H9 (cell line): ENCODE results near the gene UNC80. TPM values are rescaled to one million over a fixed set of nuclear protein-coding genes. Genes with fewer than 3 reads are reported as not detected.

Experiments
- DNase-seq: peaks from one replicate; pipeline ENCODE4 v3.0.0-alpha.2; 2017
- H2AFZ ChIP-seq: one replicate; pipeline ENCODE4 v1.6.1; 2013; ENCODE audit warnings: mild to moderate bottlenecking, low read length, control low read depth, moderate library complexity
- H2AK5ac ChIP-seq: 2 replicates; pipeline ENCODE4 v1.6.1; 2013; ENCODE audit warnings: low read length, control low read depth, mixed read lengths; ENCODE audit not compliant: insufficient read length
- H2BK120ac ChIP-seq: one replicate; pipeline ENCODE4 v1.6.1; 2013; ENCODE audit warnings: low read depth, mild to moderate bottlenecking, low read length, control low read depth, inconsistent platforms; ENCODE audit not compliant: poor library complexity, severe bottlenecking
- H2BK12ac ChIP-seq: 2 replicates; pipeline ENCODE4 v1.6.1; 2013; ENCODE audit warnings: low read length, control low read depth, mixed read lengths, low read depth; ENCODE audit not compliant: insufficient read length
- H2BK15ac ChIP-seq: 2 replicates; pipeline ENCODE4 v1.6.1; 2013; ENCODE audit warnings: low read depth, low read length, control low read depth
- H2BK20ac ChIP-seq: one replicate; pipeline ENCODE4 v1.6.1; 2013; ENCODE audit warnings: low read depth, mild to moderate bottlenecking, low read length, control low read depth, inconsistent platforms; ENCODE audit not compliant: poor library complexity, severe bottlenecking
- H2BK5ac ChIP-seq: 2 replicates; pipeline ENCODE4 v1.6.1; 2013; ENCODE audit warnings: low read length, control low read depth, mixed read lengths; ENCODE audit not compliant: insufficient read length
- H3K14ac ChIP-seq: 2 replicates; pipeline ENCODE4 v1.6.1; 2013; ENCODE audit warnings: low read length, control low read depth; ENCODE audit not compliant: insufficient read depth
- H3K18ac ChIP-seq: 2 replicates; pipeline ENCODE4 v1.6.1; 2013; ENCODE audit warnings: low read depth, mild to moderate bottlenecking, mixed read lengths, low read length, control low read depth; ENCODE audit not compliant: insufficient read length
- H3K23ac ChIP-seq: 2 replicates; pipeline ENCODE4 v1.6.1; 2013; ENCODE audit warnings: low read length, control low read depth, mixed read lengths, low read depth; ENCODE audit not compliant: insufficient read length
- H3K23me2 ChIP-seq: 2 replicates; pipeline ENCODE4 v1.6.1; 2013; ENCODE audit warnings: low read depth, mild to moderate bottlenecking, mixed read lengths, low read length, control low read depth; ENCODE audit not compliant: insufficient read length, poor library complexity, severe bottlenecking
- H3K27ac ChIP-seq: 2 replicates; pipeline ENCODE4 v1.5.1; 2013; ENCODE audit warnings: low read length, control low read depth, mixed read lengths, low read depth; ENCODE audit not compliant: insufficient read length
- H3K27me3 ChIP-seq: 2 replicates; pipeline ENCODE4 v1.6.1; 2013; ENCODE audit warnings: low read length, control low read depth, inconsistent platforms; ENCODE audit not compliant: insufficient read depth
- H3K4ac ChIP-seq: 2 replicates; pipeline ENCODE4 v1.6.1; 2013; ENCODE audit warnings: low read depth, mild to moderate bottlenecking, control low read depth, inconsistent platforms, low read length, moderate library complexity
- H3K4me1 ChIP-seq: 2 replicates; pipeline ENCODE4 v1.6.1; 2013; ENCODE audit warnings: low read length, control low read depth, inconsistent platforms; ENCODE audit not compliant: insufficient read depth
- H3K4me2 ChIP-seq: 2 replicates; pipeline ENCODE4 v1.6.1; 2013; ENCODE audit warnings: low read length, control low read depth, mixed read lengths; ENCODE audit not compliant: insufficient read length, insufficient read depth
- H3K56ac ChIP-seq: 2 replicates; pipeline ENCODE4 v1.6.1; 2013; ENCODE audit warnings: low read depth, mild to moderate bottlenecking, mixed read lengths, low read length, control low read depth; ENCODE audit not compliant: insufficient read length
- H3K79me1 ChIP-seq: 2 replicates; pipeline ENCODE4 v1.6.1; 2013; ENCODE audit warnings: low read depth, mild to moderate bottlenecking, moderate library complexity, low read length, control low read depth, inconsistent platforms; ENCODE audit not compliant: insufficient read depth, poor library complexity, severe bottlenecking
- H3K79me2 ChIP-seq: 2 replicates; pipeline ENCODE4 v1.6.1; 2013; ENCODE audit warnings: low read length, control low read depth, inconsistent platforms; ENCODE audit not compliant: insufficient read depth
- H3K9ac ChIP-seq: 2 replicates; pipeline ENCODE4 v1.6.1; 2013; ENCODE audit warnings: low read length, control low read depth, mixed read lengths; ENCODE audit not compliant: insufficient read length; ENCODE audit errors: extremely low read depth
- H3K9me3 ChIP-seq: one replicate; pipeline ENCODE4 v1.6.1; 2013; ENCODE audit warnings: low read depth, low read length, inconsistent platforms; ENCODE audit not compliant: control insufficient read depth
- H3T11ph ChIP-seq: one replicate; pipeline ENCODE4 v1.6.1; 2013; ENCODE audit warnings: mild to moderate bottlenecking, low read length, control low read depth, inconsistent platforms
- H4K20me1 ChIP-seq: one replicate; pipeline ENCODE4 v1.6.1; 2013; ENCODE audit not compliant: control insufficient read depth, insufficient read length, insufficient read depth
- H4K5ac ChIP-seq: 2 replicates; pipeline ENCODE4 v1.6.1; 2013; ENCODE audit warnings: low read depth, mild to moderate bottlenecking, mixed read lengths, low read length, control low read depth; ENCODE audit not compliant: insufficient read length
- H4K8ac ChIP-seq: replicated peaks from 2 replicates; pipeline ENCODE4 v1.6.1; 2013; ENCODE audit warnings: low read length, control low read depth, mixed read lengths, low read depth; ENCODE audit not compliant: insufficient read length
- H4K91ac ChIP-seq: 2 replicates; pipeline ENCODE4 v1.6.1; 2013; ENCODE audit warnings: low read depth, mild to moderate bottlenecking, moderate library complexity, mixed read lengths, low read length, control low read depth; ENCODE audit not compliant: insufficient read length
- H3K27ac Mint-ChIP-seq, 3 experiments: 2 replicates in 2 of 3; 3 replicates in 1 of 3; pipeline ENCODE4 v1.8.0; 2020 to 2021; ENCODE audit warnings: mixed read lengths in 3 of 3, mild to moderate bottlenecking in 1 of 3, moderate library complexity in 1 of 3
- H3K27me3 Mint-ChIP-seq: 2 replicates; pipeline ENCODE4 v1.8.0; 2021; ENCODE audit warnings: low read depth, mild to moderate bottlenecking, moderate library complexity, mixed read lengths
- H3K36me3 Mint-ChIP-seq, 3 experiments: 2 replicates in 2 of 3; 3 replicates in 1 of 3; pipeline ENCODE4 v1.8.0; 2020 to 2021; ENCODE audit warnings: low read depth in 3 of 3, mixed read lengths in 3 of 3; ENCODE audit not compliant: insufficient read depth in 1 of 3
- H3K4me1 Mint-ChIP-seq, 2 experiments: 2 replicates each; pipeline ENCODE4 v1.8.0; 2020; ENCODE audit warnings: mixed read lengths in 2 of 2
- H3K4me3 Mint-ChIP-seq, 2 experiments: 2 replicates in 1 of 2; 3 replicates in 1 of 2; pipeline ENCODE4 v1.8.0; 2020 to 2021; ENCODE audit warnings: mild to moderate bottlenecking in 2 of 2, mixed read lengths in 2 of 2, moderate library complexity in 1 of 2
- H3K9me3 Mint-ChIP-seq, 2 experiments: 2 replicates in 1 of 2; 3 replicates in 1 of 2; pipeline ENCODE4 v1.8.0; 2020; ENCODE audit warnings: mild to moderate bottlenecking in 2 of 2, mixed read lengths in 2 of 2, moderate library complexity in 1 of 2
- CTCF ChIP-seq: fragments of 200-600 bp; sonication (generic); conservative IDR thresholded peaks from 3 replicates; pipeline ENCODE4 v1.8.0; 2021; ENCODE audit warnings: antibody characterized with exemption, mild to moderate bottlenecking
- WGBS: extraction: QIAGEN DNeasy Blood & Tissue Kit; methylation state at CpG from one replicate; pipeline ENCODE4 v1.1.7; 2013; ENCODE audit warnings: missing lambda C conversion rate, low lambda C conversion rate, mixed read lengths; ENCODE audit not compliant: insufficient read length; ENCODE audit errors: extremely low coverage; 5-methylcytosine and 5-hydroxymethylcytosine counted together
- total RNA-seq: library from RNA; stranded (reverse); gene quantifications from 2 replicates; pipeline ENCODE4 v1.2.1, GENCODE V29; 2021

UNC80 gene
- total RNA-seq, 1 experiment from 2014 or later = 0.52 TPM

- no peak overlapping the region for H3K4me3 Mint-ChIP-seq
- H3K4me2 ChIP-seq = no peak overlapping the region
- TF ChIP-seq CTCF = no peak
- no peak overlapping the region for H3K27ac ChIP-seq
- no CpG with 5 or more reads among the region's 1 CpG for WGBS
- no peaks in the 10 kb centered on the region for H4K20me1 ChIP-seq
- H4K5ac ChIP-seq = no peak overlapping the region
- H3K27ac Mint-ChIP-seq = no peak overlapping the region; a peak in 1 of 7 replicates
- no peak overlapping the region for H2BK12ac ChIP-seq
- no peak overlapping the region for H3K18ac ChIP-seq
- peaks cover 2% of the 10 kb centered on the region; the same call in 1 of the 2 replicates for H3K27me3 Mint-ChIP-seq
- DNase-seq = no peak
- peaks cover 0 to 2% of the 10 kb centered on the region in 2 experiments; a peak in 2 of 5 replicates for H3K9me3 Mint-ChIP-seq
- H2AFZ ChIP-seq = no peak overlapping the region
- no peak overlapping the region for H2AK5ac ChIP-seq
- no peak overlapping the region for H3K23ac ChIP-seq
- no peak overlapping the region for H3K56ac ChIP-seq
- no peak overlapping the region for H3K9ac ChIP-seq
- H3K27me3 ChIP-seq = no peaks in the 10 kb centered on the region
- H3K79me1 ChIP-seq = no peaks in the 10 kb centered on the region
- H2BK120ac ChIP-seq = no peak overlapping the region
- no peaks in the 10 kb centered on the region for H3K79me2 ChIP-seq
- H2BK15ac ChIP-seq = no peak overlapping the region
- H4K8ac ChIP-seq = no peak overlapping the region
- H3T11ph ChIP-seq = no peak overlapping the region
- H3K36me3 Mint-ChIP-seq = no peaks in the 10 kb centered on the region
- no peak overlapping the region for H3K4ac ChIP-seq
- H3K9me3 ChIP-seq = no peaks in the 10 kb centered on the region
- no peak overlapping the region for H2BK5ac ChIP-seq
- H3K23me2 ChIP-seq = no peaks in the 10 kb centered on the region
- no peaks in the 10 kb centered on the region for H3K4me1 Mint-ChIP-seq
- no peak overlapping the region for H3K14ac ChIP-seq
- no peaks in the 10 kb centered on the region for H3K4me1 ChIP-seq
- H4K91ac ChIP-seq = no peak overlapping the region
- H2BK20ac ChIP-seq = no peak overlapping the region
Measured at GRCh38 chr2:209900638-209901037, 129.0 kb downstream of the UNC80 start.
